Measurements from ENCODE around the gene ELFN1.

ELFN1 gene

DNA sequence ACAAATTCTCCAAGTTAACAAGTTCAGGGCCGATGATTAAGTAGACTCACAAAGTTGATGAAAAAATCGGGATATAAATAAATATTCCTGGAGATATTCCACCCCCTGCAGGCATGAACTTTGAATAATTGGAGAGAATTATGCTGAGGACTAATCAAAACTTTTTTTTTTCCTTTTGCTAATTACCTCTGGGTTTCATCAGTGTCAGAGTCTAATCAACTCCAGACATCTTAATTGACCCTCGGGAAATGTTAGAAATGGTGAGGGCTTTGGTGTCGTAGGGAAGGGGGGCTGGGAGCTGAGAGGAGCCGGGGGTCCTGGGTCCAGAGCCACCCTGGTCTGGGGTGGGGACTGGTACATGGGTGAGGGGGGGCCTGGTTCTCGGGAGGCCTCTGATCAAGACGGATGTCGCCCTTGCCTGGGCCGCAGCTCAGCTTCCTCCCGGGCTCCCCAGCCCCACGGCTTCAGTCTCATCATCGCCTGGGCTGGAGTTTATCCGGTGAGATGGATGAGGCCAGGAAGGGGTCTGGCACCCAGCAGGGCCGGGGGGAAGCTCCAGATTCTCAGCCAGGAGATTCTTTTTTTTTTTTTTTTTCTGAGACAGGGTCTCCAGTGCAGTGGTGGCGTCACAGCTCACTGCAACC is 30.4 kb upstream of the ELFN1 start:
- H3K27ac ChIP-seq = peak overlapping the region; percentile 65; the same call in 1 of the 2 replicates
- TF ChIP-seq, protein P1, sequence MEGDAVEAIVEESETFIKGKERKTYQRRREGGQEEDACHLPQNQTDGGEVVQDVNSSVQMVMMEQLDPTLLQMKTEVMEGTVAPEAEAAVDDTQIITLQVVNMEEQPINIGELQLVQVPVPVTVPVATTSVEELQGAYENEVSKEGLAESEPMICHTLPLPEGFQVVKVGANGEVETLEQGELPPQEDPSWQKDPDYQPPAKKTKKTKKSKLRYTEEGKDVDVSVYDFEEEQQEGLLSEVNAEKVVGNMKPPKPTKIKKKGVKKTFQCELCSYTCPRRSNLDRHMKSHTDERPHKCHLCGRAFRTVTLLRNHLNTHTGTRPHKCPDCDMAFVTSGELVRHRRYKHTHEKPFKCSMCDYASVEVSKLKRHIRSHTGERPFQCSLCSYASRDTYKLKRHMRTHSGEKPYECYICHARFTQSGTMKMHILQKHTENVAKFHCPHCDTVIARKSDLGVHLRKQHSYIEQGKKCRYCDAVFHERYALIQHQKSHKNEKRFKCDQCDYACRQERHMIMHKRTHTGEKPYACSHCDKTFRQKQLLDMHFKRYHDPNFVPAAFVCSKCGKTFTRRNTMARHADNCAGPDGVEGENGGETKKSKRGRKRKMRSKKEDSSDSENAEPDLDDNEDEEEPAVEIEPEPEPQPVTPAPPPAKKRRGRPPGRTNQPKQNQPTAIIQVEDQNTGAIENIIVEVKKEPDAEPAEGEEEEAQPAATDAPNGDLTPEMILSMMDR (IDR thresholded peaks at IDR 0.05; ENCODE audit: low read depth, low read length) = no peak

DNA sequence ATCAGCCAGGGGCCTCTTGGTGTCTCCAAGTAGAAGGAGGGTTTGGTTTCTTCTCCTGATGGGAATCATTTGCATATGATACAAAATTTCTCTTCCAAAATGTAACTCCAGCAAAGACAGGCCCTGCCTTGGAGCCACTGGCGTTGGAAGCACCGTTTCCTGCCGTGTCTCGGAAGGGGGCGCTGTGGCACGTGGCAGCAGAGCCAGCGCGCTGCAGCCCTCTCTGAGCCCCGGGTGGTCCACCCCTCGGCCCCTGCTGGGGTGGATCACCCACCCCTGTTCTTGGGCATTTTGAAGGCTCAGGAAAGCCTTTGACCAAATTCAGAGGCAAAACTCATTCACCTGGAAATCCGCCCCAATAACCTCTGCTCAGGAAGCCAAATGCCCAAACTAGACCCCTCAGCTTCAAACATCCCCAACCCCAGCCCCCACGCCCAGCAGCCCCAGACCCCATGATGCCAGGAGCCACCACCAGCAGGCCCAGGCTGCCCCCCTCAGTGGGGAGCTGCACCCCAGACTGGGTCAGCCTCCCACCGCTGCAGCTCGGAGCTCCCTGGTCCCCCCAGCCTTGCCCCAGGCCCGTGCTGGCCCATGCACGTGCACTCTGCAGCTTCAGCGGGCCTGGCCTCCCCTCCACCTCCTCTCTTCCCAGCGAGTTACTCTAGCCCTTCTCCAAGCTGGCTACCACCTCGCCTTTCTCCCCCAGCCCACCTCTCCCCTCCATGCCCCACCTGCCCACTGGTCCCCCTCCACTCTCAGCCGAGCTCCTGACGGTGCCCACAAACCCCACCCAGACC is 29.5 kb upstream of the ELFN1 start:
- TF ChIP-seq, protein P1 (IDR thresholded peaks at IDR 0.05; ENCODE audit: low read depth, low read length) = peak; percentile 49; the same call in 1 of the 2 replicates
- no peak for DNase-seq
- H3K36me3 ChIP-seq = no peaks in the 10 kb centered on the region

More for the DNA sequence above, 30.4 kb upstream of the ELFN1 start:
- no peak for DNase-seq
- Histone ChIP-seq H3K36me3 (no peaks in the 10 kb centered on the region), H3K4me3 (ENCODE audit: low read depth, low read length) (no peak overlapping the region), H3K9me3 (ENCODE audit: severe bottlenecking) (peaks cover 21% of the 10 kb centered on the region), H3K27me3 (ENCODE audit: insufficient read depth, low read depth, severe bottlenecking) (no peaks in the 10 kb centered on the region)

DNA sequence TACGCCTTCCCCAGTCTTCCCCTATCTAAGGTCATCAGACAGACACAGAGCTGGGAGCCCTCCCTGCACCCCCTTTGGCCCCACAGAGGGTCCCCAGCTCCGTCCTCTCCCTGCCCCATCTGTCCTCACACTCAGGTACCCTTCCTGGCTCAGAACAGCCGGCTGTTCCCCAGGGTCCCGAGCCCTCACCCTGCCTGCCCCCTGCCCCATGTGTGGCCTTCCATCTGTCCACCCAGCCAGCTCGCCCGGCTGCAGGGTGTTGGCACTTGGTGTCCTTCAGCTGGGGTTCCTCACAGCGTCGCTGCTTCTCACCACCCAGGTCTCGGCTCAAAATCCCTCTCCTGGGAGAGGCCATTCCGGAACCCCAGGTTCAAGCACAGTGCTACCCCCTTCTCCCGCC is 28.9 kb upstream of the ELFN1 start:
- peak; percentile 72 for DNase-seq
- Histone ChIP-seq H3K27ac (peak overlapping the region; percentile 52), H3K4me3 (ENCODE audit: low read depth, low read length) (no peak overlapping the region)

More for the DNA sequence above, 29.5 kb upstream of the ELFN1 start:
- Histone ChIP-seq H3K9me3 (ENCODE audit: severe bottlenecking) (peaks cover 19% of the 10 kb centered on the region), H3K27me3 (ENCODE audit: insufficient read depth, low read depth, severe bottlenecking) (no peaks in the 10 kb centered on the region), H3K4me3 (ENCODE audit: low read depth, low read length) (no peak overlapping the region), H3K27ac (peak overlapping the region; percentile 52)

DNA sequence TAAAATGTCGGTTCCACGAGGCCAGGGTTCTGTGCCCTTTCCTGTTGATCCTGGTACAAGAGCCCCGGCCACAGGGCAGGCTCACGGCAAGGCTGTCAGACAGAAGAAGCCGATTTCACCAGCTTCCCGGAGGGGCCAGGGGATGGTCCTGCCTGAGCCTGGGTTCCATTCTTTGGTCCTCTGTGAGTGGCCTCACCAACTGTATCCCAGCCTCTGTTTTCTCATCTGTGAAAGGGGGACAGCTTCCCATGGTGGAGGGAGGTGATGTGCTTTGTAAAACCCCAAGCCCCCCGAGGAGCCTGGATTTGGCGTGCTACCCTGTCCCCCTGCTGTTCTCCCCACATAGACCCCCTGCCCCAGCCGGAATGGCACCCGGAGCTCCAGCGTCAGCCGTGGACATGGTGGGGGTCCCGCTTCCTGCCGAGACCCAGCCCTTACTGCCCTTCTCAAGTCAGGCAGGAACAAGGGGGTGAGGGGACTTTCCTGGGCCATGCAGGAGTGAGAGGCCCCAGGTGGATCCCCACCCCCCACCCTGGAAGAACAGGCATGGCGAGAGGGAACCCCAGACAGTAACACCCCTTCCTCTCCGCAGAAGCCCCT is 28.3 kb upstream of the ELFN1 start:
- Histone ChIP-seq H3K4me3 (ENCODE audit: low read depth, low read length) (no peak overlapping the region), H3K9me3 (ENCODE audit: severe bottlenecking) (peaks cover 12% of the 10 kb centered on the region), H3K27ac (peak overlapping the region; percentile 52), H3K27me3 (ENCODE audit: insufficient read depth, low read depth, severe bottlenecking) (no peaks in the 10 kb centered on the region), H3K36me3 (no peaks in the 10 kb centered on the region)
- no peak for DNase-seq
- TF ChIP-seq, protein P1 (IDR thresholded peaks at IDR 0.05; ENCODE audit: low read depth, low read length) = no peak

More for the DNA sequence above, 28.9 kb upstream of the ELFN1 start:
- Histone ChIP-seq H3K9me3 (ENCODE audit: severe bottlenecking) (peaks cover 14% of the 10 kb centered on the region), H3K36me3 (no peaks in the 10 kb centered on the region), H3K27me3 (ENCODE audit: insufficient read depth, low read depth, severe bottlenecking) (no peaks in the 10 kb centered on the region)
- TF ChIP-seq, protein P1 (IDR thresholded peaks at IDR 0.05; ENCODE audit: low read depth, low read length) = no peak

DNA sequence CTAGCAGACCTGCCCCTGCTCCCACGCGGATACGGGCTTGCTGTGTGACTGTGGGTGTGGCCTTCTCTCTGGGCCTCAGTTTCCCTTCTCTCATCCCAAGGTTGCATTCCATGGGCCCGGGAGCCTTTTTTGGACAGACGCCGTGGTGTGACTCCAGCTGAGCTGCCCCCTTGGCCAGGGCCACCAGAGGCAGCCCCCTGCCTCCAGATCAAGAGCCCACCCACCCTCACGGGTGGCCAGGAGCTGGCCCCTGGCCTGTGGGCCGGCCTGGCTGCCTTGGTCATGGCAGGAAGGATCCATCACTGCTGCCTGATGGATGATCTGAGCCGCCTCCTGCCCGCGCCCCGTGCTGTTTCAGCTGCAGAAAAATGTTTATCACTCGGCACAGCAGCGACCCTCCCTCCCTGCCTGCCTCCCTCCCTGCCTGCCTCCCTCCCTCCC is 27.8 kb upstream of the ELFN1 start:
- Histone ChIP-seq H3K9me3 (ENCODE audit: severe bottlenecking) (peaks cover 7% of the 10 kb centered on the region), H3K36me3 (no peaks in the 10 kb centered on the region), H3K27me3 (ENCODE audit: insufficient read depth, low read depth, severe bottlenecking) (no peaks in the 10 kb centered on the region), H3K27ac (no peak overlapping the region; the same call in 1 of the 2 replicates), H3K4me3 (ENCODE audit: low read depth, low read length) (no peak overlapping the region)
- DNase-seq = no peak
- TF ChIP-seq, protein P1 (IDR thresholded peaks at IDR 0.05; ENCODE audit: low read depth, low read length) = no peak
